T-helper 2 cell treated with Interferon-gamma antibody and Interleukin-4, amounts not matched to agents 100 ng/mL and 5 ng/mL, for 36 hours (primary cell): ENCODE data around the gene CABLES1. TPM values are rescaled to one million over a fixed set of nuclear protein-coding genes. Genes with fewer than 3 reads are reported as not detected.
"Not testable (repeated sequence)": the region's sequence is repeated elsewhere in the genome, so short reads cannot be mapped to it uniquely, and the experiment has no call there.

Experiments
- intact Hi-C: fragments of 100-400 bp; cut with micrococcal nuclease; formaldehyde crosslinking; loops from one replicate; pipeline ENCODE4 v1.15.1; 2023
- total RNA-seq: library from RNA; stranded (reverse); gene quantifications from 2 replicates; pipeline ENCODE4 v1.2.3, GENCODE V29; 2022

The CABLES1 gene
- total RNA-seq, 1 donor from 2014 or later, result 9.7 TPM

GRCh38 chr18:23108496-23108895, 26.8 kb upstream of the CABLES1 start:
- intact Hi-C loops, result no loop called here

GRCh38 chr18:23109163-23109562, 26.1 kb upstream of the CABLES1 start:
- intact Hi-C loops, result not testable (repeated sequence)

GRCh38 chr18:23113576-23113975, 21.7 kb upstream of the CABLES1 start:
- intact Hi-C loops, result no loop called here

GRCh38 chr18:23114171-23114881, 21.0 kb upstream of the CABLES1 start:
- intact Hi-C loops, result no loop called here

- intact Hi-C loops, result no loop called here
Measured at GRCh38 chr18:23114911-23115310, 20.4 kb upstream of the CABLES1 start.

- intact Hi-C loops, result no loop called here
Measured at GRCh38 chr18:23115683-23116096, 19.6 kb upstream of the CABLES1 start.

GRCh38 chr18:23121133-23121532, 14.2 kb upstream of the CABLES1 start:
- intact Hi-C loops, result no loop called here

GRCh38 chr18:23122334-23123229, 12.7 kb upstream of the CABLES1 start:
- intact Hi-C loops, result no loop called here

- intact Hi-C loops, result no loop called here
Measured at GRCh38 chr18:23126376-23127056, 8.8 kb upstream of the CABLES1 start.

- intact Hi-C loops, result no loop called here
Measured at GRCh38 chr18:23127090-23127489, 8.2 kb upstream of the CABLES1 start.

GRCh38 chr18:23129355-23130002, 5.8 kb upstream of the CABLES1 start:
- intact Hi-C loops, result loop anchor here (5.0 kb wide), 2 partner anchors 57 to 373 kb away; partner anchors contain the start of gene RMC1

- intact Hi-C loops, result loop anchor here (1.0 to 5.0 kb wide), 5 partner anchors 60 to 370 kb away; partner anchors contain the start of gene RMC1
Measured at GRCh38 chr18:23131693-23132319, 3.5 kb upstream of the CABLES1 start.

GRCh38 chr18:23133860-23134779, 1.2 kb upstream of the CABLES1 start:
- intact Hi-C loops, result loop anchor here (1.0 to 5.0 kb wide), 5 partner anchors 62 to 368 kb away; partner anchors contain the start of genes RBBP8 and RMC1

- intact Hi-C loops, result loop anchor here (2.0 kb wide), 2 partner anchors 105 to 203 kb away; partner anchors contain the start of gene RBBP8
Measured at GRCh38 chr18:23135550-23136325, 453 bp downstream of the CABLES1 start.

- intact Hi-C loops, result loop anchor here (2.0 kb wide), 1 partner anchor 106 kb away; no protein-coding TSS in a partner anchor
Measured at GRCh38 chr18:23136326-23137096, 1.2 kb downstream of the CABLES1 start.

- intact Hi-C loops, result loop anchor here (2.0 kb wide), 1 partner anchor 106 kb away; no protein-coding TSS in a partner anchor
Measured at GRCh38 chr18:23137097-23137635, 1.9 kb downstream of the CABLES1 start.

- intact Hi-C loops, result loop anchor here (2.0 kb wide), 1 partner anchor 107 kb away; no protein-coding TSS in a partner anchor
Measured at GRCh38 chr18:23137788-23138216, 2.5 kb downstream of the CABLES1 start.
